HT-29 (cell line): ENCODE measurements around the gene ZNF181. TPM values are rescaled to one million over a fixed set of nuclear protein-coding genes. Genes with fewer than 3 reads are reported as not detected.

Source experiments
- DNase-seq: peaks from one replicate; pipeline ENCODE4 v3.0.0-alpha.2; 2015; ENCODE audit warnings: low spot score
- total RNA-seq: library from RNA; depleted of rRNA; stranded (reverse); fragments of >200 nt; shearing (Covaris generic); gene quantifications from 2 replicates; pipeline ENCODE4 v1.2.3, GENCODE V29; 2014; rRNA removed

Gene ZNF181
- total RNA-seq, 1 experiment from 2014 or later: 7.3 TPM

GRCh38 chr19:34757441-34757840 is 23.4 kb downstream of the ZNF181 start:
- no peak for DNase-seq

GRCh38 chr19:34759218-34759917 is 25.3 kb downstream of the ZNF181 start:
- DNase-seq: no peak

- no peak for DNase-seq
Observed at GRCh38 chr19:34766386-34766785, 32.3 kb downstream of the ZNF181 start.

DNA sequence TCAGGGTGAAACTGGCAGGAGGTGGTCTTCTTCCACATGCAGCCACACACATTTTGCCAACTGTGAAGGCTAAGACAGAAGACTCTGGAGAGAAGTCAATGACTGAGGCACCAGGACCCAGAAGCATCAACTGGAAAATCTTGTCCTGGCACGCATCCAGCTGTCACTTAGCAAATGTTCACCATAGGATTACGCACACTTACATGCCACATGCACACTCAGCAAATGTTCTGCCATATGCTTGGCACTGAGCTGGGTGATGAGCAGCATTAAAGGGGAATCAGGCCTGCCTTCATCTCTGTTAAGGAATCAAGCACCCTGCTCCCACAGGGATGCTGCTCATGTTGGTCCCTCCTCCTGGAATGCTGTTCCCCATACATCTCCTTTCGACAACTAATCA is 33.9 kb downstream of the ZNF181 start:
- DNase-seq: no peak

DNA sequence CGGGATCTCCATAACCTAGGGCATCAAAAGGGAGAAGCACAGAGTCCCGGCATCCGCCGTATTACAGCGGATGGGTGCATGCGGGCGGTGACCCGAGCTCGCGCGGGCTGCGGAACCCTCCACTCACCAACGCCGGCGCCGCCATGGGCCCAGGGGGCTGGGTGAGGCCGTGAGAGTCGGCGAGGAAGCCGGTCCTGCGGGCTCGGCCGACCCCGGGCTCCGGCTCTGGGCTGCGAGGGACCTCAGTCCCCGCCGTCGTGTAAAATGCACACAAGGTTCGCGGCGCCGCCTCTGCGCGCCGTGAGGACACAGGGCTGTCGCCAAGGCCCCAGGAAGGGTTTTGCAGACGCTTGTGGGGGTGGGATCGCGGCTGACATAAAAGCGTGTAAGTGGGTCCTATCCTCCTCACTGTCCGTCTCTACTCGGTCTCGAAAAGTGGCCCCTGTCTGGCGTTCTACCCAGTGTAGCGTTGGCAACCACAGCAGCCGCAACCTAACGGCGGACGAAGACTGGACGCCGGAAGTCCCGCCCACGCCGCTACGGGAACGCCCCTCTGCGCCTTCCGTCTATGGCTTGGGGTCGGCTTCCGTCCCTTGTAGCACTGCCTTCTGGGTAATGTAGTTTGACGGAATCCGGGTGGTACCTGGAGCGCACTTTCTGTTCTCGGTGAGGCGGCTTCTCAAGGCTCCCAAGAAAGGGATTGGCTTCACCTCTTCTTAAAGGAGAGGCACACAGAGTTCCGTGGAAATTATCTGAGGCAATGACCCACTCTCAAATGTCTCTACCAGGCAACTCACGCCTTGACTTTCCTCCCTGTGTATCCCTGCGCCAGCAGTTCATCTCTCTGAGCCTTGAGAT is 38.9 kb downstream of the ZNF181 start, which contains the start of gene ZNF599:
Gene ZNF599, minus strand, starts transcription at position 519 of the 858 bp plus-strand sequence. Its CDS starts 374 bp downstream, at position 145.
- DNase-seq: peak; percentile 97

DNA sequence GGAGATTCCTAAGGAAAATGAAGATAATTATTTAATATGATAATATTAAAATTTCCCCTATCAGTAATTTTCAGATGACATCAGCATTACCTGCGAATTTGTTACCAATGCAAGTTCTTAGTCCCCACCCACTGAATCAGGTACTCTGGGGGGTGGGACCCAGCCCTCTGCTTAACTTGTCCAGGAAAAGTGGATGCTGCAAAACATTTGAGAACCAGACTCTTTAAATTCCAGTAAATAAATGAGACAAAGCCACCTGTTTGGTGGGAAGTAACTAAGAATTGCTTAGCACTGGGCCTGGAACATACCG is 39.5 kb downstream of the ZNF181 start:
- no peak for DNase-seq

GRCh38 chr19:34774857-34775256 is 40.8 kb downstream of the ZNF181 start:
- DNase-seq: no peak

- DNase-seq: no peak
Observed at GRCh38 chr19:34778342-34778741, 44.3 kb downstream of the ZNF181 start.

DNA sequence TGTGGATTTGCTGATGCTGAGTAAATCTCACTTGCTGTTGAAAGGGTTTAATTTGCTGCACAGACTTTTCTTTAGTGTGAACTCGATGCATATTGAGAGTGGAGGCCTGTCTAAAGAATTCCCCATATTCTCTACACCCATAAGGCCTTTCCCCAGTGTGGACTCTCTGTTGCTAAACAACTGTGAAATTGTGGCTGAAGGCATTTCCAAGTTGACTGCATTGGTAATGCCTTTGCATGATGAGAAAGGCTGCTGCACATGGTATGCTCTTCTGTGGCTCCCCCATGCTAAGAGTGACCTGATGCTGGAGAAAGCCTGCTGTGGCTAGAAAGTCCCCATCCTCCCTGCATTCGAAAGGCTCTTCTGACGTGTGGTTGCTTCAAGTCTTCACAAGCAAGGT is 45.6 kb downstream of the ZNF181 start:
- no peak for DNase-seq

- DNase-seq: no peak
Observed at GRCh38 chr19:34786236-34786635, 52.2 kb downstream of the ZNF181 start.

- DNase-seq: no peak
Observed at GRCh38 chr19:34787059-34787824, 53.2 kb downstream of the ZNF181 start.

- DNase-seq: no peak
Observed at GRCh38 chr19:34788074-34788473, 54.0 kb downstream of the ZNF181 start.

DNA sequence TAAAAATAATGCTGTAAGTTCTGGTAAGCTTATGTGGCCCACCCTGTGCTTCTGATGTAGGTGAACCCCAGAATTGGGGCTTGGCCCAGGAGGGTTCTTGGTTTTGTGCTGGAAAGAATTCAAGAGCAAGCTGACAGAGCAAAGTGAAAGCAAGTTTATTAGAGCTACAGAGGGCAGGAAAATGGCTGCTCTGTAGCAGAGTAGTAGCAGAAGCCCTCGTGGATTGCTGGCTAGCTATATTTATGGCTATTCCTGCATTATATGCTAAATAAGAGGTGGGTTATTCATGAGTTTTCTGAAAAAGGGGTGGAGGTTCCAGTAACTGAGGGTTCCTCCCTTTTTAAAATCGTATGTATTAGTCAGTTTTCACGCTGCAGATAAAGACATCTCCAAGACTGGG is 59.5 kb downstream of the ZNF181 start:
- no peak for DNase-seq

GRCh38 chr19:34794066-34794960 is 60.3 kb downstream of the ZNF181 start:
- DNase-seq: no peak

Other genes with a start within 250 kb of the ZNF181 start
- gene SCGB2B2, start 57.1 kb upstream of the ZNF181 start, total RNA-seq: not detected in 2 replicates
- 3.9 and 6.4 TPM in 2 replicates for gene ZNF302, start 56.6 kb upstream of the ZNF181 start, total RNA-seq
- gene ZNF599, start 39.0 kb downstream of the ZNF181 start, total RNA-seq: 6.7 TPM in 2 replicates
- 2.0 and 2.7 TPM in 2 replicates for gene ZNF30, start 192.7 kb downstream of the ZNF181 start, total RNA-seq
- 11.8 and 12.7 TPM in 2 replicates for gene ZNF792, start 230.0 kb downstream of the ZNF181 start, total RNA-seq